Activated CD8-positive, alpha-beta memory T cell treated with anti-CD3 and anti-CD28 coated beads for 4 hours (primary cell): ENCODE results near the gene ADGRA3.

Experiments
- DNase-seq, 2 donors: peaks; one replicate each; pipeline ENCODE4 v3.0.0-alpha.2; 2020; ENCODE audit warnings: low read depth in 2 of 2

The ADGRA3 gene

GRCh38 chr4:22508376-22508775 is 7.5 kb downstream of the ADGRA3 start:
- DNase-seq = no peak

- no peak for DNase-seq
These were observed 10.9 kb downstream of the ADGRA3 start for GRCh38 chr4:22504922-22505321.

- DNase-seq = no peak
These were observed 11.4 kb downstream of the ADGRA3 start for GRCh38 chr4:22504447-22504846.

GRCh38 chr4:22502895-22503814 is 12.7 kb downstream of the ADGRA3 start:
- DNase-seq = no peak

GRCh38 chr4:22501715-22502095 is 14.2 kb downstream of the ADGRA3 start:
- no peak for DNase-seq

GRCh38 chr4:22500831-22501714 is 14.8 kb downstream of the ADGRA3 start:
- DNase-seq = no peak

- DNase-seq = no peak
These were observed 15.7 kb downstream of the ADGRA3 start for GRCh38 chr4:22500128-22500611.

GRCh38 chr4:22498866-22499265 is 17.0 kb downstream of the ADGRA3 start:
- DNase-seq = no peak

GRCh38 chr4:22496165-22496813 is 19.6 kb downstream of the ADGRA3 start:
- no peak for DNase-seq

- no peak for DNase-seq
These were observed 22.3 kb downstream of the ADGRA3 start for GRCh38 chr4:22493523-22493922.

GRCh38 chr4:22492987-22493386 is 22.9 kb downstream of the ADGRA3 start:
- DNase-seq = no peak

- DNase-seq = no peak
These were observed 23.9 kb downstream of the ADGRA3 start for GRCh38 chr4:22491939-22492338.

GRCh38 chr4:22490718-22491315 is 25.0 kb downstream of the ADGRA3 start:
- no peak for DNase-seq

GRCh38 chr4:22488106-22488505 is 27.8 kb downstream of the ADGRA3 start:
- DNase-seq = no peak

- DNase-seq = no peak
These were observed 28.5 kb downstream of the ADGRA3 start for GRCh38 chr4:22487328-22487727.

- DNase-seq = no peak
These were observed 29.6 kb downstream of the ADGRA3 start for GRCh38 chr4:22486276-22486675.

GRCh38 chr4:22485737-22486136 is 30.1 kb downstream of the ADGRA3 start:
- DNase-seq = no peak

GRCh38 chr4:22483551-22483981 is 32.3 kb downstream of the ADGRA3 start:
- DNase-seq = no peak

GRCh38 chr4:22482250-22483127 is 33.4 kb downstream of the ADGRA3 start:
- DNase-seq = no peak

GRCh38 chr4:22480675-22481327 is 35.1 kb downstream of the ADGRA3 start:
- DNase-seq = no peak
